Measurements from ENCODE around the gene FAM13C.

DNA sequence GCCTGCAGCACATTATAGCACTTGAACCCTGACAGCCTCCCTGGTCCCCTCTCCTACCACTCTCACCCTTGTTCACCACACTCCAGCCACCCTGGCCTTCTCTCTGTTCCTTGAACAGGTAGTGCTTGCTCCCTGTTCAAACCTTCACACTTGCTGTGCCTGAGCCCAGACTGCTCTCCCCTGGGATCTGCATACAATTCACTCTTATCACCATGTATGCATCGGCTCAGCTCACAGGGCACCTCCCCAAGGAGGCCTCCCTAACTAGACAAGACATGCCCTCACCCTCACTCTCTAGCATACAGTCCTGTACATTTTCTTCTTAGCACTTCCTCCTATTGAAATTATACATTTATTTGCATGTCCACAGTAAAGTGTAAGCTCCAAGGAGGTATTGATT is 59.3 kb downstream of the FAM13C start:
- TF ChIP-seq, protein P1, sequence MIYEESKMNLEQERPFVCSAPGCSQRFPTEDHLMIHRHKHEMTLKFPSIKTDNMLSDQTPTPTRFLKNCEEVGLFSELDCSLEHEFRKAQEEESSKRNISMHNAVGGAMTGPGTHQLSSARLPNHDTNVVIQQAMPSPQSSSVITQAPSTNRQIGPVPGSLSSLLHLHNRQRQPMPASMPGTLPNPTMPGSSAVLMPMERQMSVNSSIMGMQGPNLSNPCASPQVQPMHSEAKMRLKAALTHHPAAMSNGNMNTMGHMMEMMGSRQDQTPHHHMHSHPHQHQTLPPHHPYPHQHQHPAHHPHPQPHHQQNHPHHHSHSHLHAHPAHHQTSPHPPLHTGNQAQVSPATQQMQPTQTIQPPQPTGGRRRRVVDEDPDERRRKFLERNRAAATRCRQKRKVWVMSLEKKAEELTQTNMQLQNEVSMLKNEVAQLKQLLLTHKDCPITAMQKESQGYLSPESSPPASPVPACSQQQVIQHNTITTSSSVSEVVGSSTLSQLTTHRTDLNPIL (CRISPR knock-in tag; IDR thresholded peaks at IDR 0.05; ENCODE audit: low read depth) = no peak
- TF ChIP-seq ZC3H10 (CRISPR knock-in tag; IDR thresholded peaks at IDR 0.05) (no peak), OSR1 (CRISPR knock-in tag; IDR thresholded peaks at IDR 0.05) (no peak), GLIS3 (CRISPR knock-in tag; IDR thresholded peaks at IDR 0.05) (no peak), RARB (CRISPR knock-in tag; IDR thresholded peaks at IDR 0.05) (no peak), ESRRG (CRISPR knock-in tag; IDR thresholded peaks at IDR 0.05) (no peak), CSDC2 (CRISPR knock-in tag; IDR thresholded peaks at IDR 0.05) (no peak), ZFP30 (CRISPR knock-in tag; IDR thresholded peaks at IDR 0.05) (no peak)
- TF ChIP-seq, protein P2, sequence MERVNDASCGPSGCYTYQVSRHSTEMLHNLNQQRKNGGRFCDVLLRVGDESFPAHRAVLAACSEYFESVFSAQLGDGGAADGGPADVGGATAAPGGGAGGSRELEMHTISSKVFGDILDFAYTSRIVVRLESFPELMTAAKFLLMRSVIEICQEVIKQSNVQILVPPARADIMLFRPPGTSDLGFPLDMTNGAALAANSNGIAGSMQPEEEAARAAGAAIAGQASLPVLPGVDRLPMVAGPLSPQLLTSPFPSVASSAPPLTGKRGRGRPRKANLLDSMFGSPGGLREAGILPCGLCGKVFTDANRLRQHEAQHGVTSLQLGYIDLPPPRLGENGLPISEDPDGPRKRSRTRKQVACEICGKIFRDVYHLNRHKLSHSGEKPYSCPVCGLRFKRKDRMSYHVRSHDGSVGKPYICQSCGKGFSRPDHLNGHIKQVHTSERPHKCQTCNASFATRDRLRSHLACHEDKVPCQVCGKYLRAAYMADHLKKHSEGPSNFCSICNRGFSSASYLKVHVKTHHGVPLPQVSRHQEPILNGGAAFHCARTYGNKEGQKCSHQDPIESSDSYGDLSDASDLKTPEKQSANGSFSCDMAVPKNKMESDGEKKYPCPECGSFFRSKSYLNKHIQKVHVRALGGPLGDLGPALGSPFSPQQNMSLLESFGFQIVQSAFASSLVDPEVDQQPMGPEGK (CRISPR knock-in tag; IDR thresholded peaks at IDR 0.05; ENCODE audit: borderline replicate concordance) = no peak
